ENCODE measurements around the gene LBP.

LBP gene

DNA sequence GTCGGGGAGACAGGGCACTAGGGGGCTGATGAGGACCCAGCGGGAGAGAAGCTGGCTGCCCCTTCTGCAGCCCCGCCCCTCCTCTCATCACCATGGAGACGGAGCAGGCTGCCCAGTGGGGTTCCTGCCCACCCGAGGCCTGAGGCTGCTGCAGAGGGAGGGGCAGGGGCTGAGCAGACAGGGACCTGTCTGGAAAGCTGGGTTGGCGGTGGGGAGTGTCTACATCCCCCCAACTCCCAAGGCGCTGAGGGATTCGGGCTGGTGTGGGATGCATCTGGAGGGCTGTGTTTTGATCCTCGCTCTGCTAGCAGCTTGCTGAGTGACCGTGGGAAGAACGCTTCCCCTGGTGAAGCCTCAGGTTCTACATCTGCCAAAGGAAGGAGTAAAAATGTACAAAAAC lies 43.5 kb upstream of the LBP start:
- Histone ChIP-seq H3F3A (ENCODE audit: insufficient read depth, low read length) (no peaks in the 10 kb centered on the region), H3K9me3 (replicated peaks; ENCODE audit: insufficient read depth, low read length) (no peaks in the 10 kb centered on the region), H3K27ac (ENCODE audit: low read length) (no peak overlapping the region), H3K4me3 (ENCODE audit: low read length) (no peak overlapping the region), H3K27me3 (replicated peaks; ENCODE audit: insufficient read depth, low read length) (no peaks in the 10 kb centered on the region), H3K9ac (ENCODE audit: low read length) (no peak overlapping the region), H3K4me2 (ENCODE audit: low read depth, low read length) (no peak overlapping the region), H3K79me2 (ENCODE audit: low read length) (no peaks in the 10 kb centered on the region), H4K20me1 (ENCODE audit: insufficient read depth, low read length) (no peaks in the 10 kb centered on the region), H3K36me3 (replicated peaks; ENCODE audit: insufficient read depth, low read length) (no peaks in the 10 kb centered on the region), H3K4me1 (ENCODE audit: low read length) (no peaks in the 10 kb centered on the region), H3K9me2 (replicated peaks; ENCODE audit: insufficient read depth, low read length) (no peaks in the 10 kb centered on the region), H2AFZ (ENCODE audit: low read length) (no peak overlapping the region)
- DNase-seq = no peak
- no peak for TF ChIP-seq EZH2phosphoT487 (IDR thresholded peaks at IDR 0.05; ENCODE audit: low read length)

DNA sequence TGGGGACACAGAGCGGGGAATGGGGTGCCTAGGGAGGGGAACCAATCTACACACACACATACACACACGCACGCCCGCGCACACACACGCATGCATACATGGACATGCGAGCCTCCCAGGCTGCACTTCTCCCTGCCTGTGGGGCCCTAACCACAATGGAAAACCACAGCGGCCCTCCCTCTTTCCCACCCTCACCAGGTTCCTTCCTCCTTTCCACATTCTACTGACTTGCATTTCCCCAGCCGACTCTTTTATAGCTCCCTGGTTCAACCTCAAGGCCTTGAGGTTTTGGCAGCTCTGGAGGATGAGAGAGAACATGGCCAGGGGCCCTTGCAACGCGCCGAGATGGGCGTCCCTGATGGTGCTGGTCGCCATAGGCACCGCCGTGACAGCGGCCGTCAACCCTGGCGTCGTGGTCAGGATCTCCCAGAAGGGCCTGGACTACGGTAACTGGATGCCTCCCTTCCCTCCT lies 42.3 kb upstream of the LBP start, which contains the start of gene BPI:
BPI (plus strand) TSS at position 249 of the 472 bp plus-strand sequence; CDS start at position 317, 68 bp downstream.
- H3K4me2 ChIP-seq (ENCODE audit: low read depth, low read length) = no peak within 1 kb of the TSS
- H3K9me3 ChIP-seq (replicated peaks; ENCODE audit: insufficient read depth, low read length) = no peaks in the 10 kb centered on the region
- H2AFZ ChIP-seq (ENCODE audit: low read length) = no peak within 1 kb of the TSS
- H3K4me3 ChIP-seq (ENCODE audit: low read length) = no peak within 1 kb of the TSS
- H3K27me3 ChIP-seq (replicated peaks; ENCODE audit: insufficient read depth, low read length) = no peaks in the 10 kb centered on the region
- no peaks in the 10 kb centered on the region for H4K20me1 ChIP-seq (ENCODE audit: insufficient read depth, low read length)
- no peaks in the 10 kb centered on the region for H3F3A ChIP-seq (ENCODE audit: insufficient read depth, low read length)
- H3K4me1 ChIP-seq (ENCODE audit: low read length) = no peaks in the 10 kb centered on the region
- H3K9ac ChIP-seq (ENCODE audit: low read length) = no peak within 1 kb of the TSS
- no peak within 1 kb of the TSS for H3K27ac ChIP-seq (ENCODE audit: low read length)
- DNase-seq = no peak
- no peaks in the 10 kb centered on the region for H3K36me3 ChIP-seq (replicated peaks; ENCODE audit: insufficient read depth, low read length)
- H3K9me2 ChIP-seq (replicated peaks; ENCODE audit: insufficient read depth, low read length) = no peaks in the 10 kb centered on the region
- no peaks in the 10 kb centered on the region for H3K79me2 ChIP-seq (ENCODE audit: low read length)
- TF ChIP-seq, protein P1, sequence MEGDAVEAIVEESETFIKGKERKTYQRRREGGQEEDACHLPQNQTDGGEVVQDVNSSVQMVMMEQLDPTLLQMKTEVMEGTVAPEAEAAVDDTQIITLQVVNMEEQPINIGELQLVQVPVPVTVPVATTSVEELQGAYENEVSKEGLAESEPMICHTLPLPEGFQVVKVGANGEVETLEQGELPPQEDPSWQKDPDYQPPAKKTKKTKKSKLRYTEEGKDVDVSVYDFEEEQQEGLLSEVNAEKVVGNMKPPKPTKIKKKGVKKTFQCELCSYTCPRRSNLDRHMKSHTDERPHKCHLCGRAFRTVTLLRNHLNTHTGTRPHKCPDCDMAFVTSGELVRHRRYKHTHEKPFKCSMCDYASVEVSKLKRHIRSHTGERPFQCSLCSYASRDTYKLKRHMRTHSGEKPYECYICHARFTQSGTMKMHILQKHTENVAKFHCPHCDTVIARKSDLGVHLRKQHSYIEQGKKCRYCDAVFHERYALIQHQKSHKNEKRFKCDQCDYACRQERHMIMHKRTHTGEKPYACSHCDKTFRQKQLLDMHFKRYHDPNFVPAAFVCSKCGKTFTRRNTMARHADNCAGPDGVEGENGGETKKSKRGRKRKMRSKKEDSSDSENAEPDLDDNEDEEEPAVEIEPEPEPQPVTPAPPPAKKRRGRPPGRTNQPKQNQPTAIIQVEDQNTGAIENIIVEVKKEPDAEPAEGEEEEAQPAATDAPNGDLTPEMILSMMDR (IDR thresholded peaks at IDR 0.05; ENCODE audit: low read length) = no peak
- TF ChIP-seq EZH2 (optimal IDR thresholded peaks at IDR 0.05; ENCODE audit: low read depth, low read length) = no peak
- no peak for TF ChIP-seq EZH2phosphoT487 (IDR thresholded peaks at IDR 0.05; ENCODE audit: low read length)

DNA sequence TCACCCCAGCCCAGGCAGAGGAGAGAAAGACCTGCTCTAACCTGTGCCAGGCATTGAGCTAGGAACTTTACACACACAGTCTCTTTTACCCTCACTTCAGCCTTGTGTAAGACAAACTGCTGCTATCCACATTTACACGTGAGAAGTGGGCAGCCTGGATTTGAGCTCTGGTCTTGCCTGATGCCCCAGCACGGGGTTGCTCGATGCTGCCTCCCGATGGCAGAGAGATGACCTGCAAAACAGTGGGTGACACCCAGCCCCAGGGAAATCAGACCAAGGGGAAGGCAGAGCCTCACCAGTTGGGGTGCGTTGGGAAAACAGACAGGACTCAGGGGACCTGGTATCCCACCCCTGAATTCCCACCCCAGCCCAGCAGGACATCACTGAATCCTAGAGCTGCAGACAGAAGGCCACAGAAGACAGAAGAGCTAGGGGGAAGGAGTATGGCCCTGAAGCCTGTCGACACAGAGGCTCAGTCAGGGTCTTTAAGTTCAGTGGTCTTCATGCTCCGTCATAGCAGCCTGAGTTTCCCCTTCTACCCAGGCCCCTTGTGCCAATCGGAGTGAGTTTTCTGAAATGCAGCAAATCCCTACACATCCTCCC lies 41.3 kb upstream of the LBP start:
- H3K27ac ChIP-seq (ENCODE audit: low read length) = no peak overlapping the region
- H3K4me1 ChIP-seq (ENCODE audit: low read length) = no peaks in the 10 kb centered on the region
- no peak overlapping the region for H3K4me2 ChIP-seq (ENCODE audit: low read depth, low read length)
- H3K9me3 ChIP-seq (replicated peaks; ENCODE audit: insufficient read depth, low read length) = no peaks in the 10 kb centered on the region
- H2AFZ ChIP-seq (ENCODE audit: low read length) = no peak overlapping the region
- no peaks in the 10 kb centered on the region for H3F3A ChIP-seq (ENCODE audit: insufficient read depth, low read length)
- TF ChIP-seq, protein P1 (IDR thresholded peaks at IDR 0.05; ENCODE audit: low read length) = peak; percentile 59
- no peak for TF ChIP-seq EZH2 (optimal IDR thresholded peaks at IDR 0.05; ENCODE audit: low read depth, low read length)
- H3K4me3 ChIP-seq (ENCODE audit: low read length) = no peak overlapping the region
- H3K27me3 ChIP-seq (replicated peaks; ENCODE audit: insufficient read depth, low read length) = no peaks in the 10 kb centered on the region
- peak; percentile 26 for DNase-seq
- H3K79me2 ChIP-seq (ENCODE audit: low read length) = no peaks in the 10 kb centered on the region
- no peak overlapping the region for H3K9ac ChIP-seq (ENCODE audit: low read length)
- H4K20me1 ChIP-seq (ENCODE audit: insufficient read depth, low read length) = no peaks in the 10 kb centered on the region
- no peaks in the 10 kb centered on the region for H3K36me3 ChIP-seq (replicated peaks; ENCODE audit: insufficient read depth, low read length)
- no peaks in the 10 kb centered on the region for H3K9me2 ChIP-seq (replicated peaks; ENCODE audit: insufficient read depth, low read length)

DNA sequence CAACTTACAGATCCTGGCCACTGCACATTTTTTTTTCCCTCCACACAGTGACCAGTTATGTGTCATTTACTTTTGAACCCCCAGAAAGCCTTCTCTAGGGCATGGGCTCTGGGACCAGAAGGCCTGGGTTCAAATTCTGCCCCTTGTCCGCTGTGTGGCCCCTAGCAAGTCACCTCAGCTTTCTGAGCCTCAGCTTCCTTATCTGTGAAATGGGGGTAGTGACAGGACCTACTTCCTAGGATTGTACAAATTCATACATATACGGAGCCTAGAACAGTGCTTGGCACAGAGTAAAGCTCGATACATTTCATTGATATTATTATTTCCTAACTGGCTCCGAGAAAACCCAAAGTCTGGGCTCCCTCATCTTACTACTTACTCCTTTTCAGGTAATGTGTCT lies 40.7 kb upstream of the LBP start:
- Histone ChIP-seq H3K9me2 (replicated peaks; ENCODE audit: insufficient read depth, low read length) (no peaks in the 10 kb centered on the region), H4K20me1 (ENCODE audit: insufficient read depth, low read length) (no peaks in the 10 kb centered on the region), H3K4me2 (ENCODE audit: low read depth, low read length) (no peak overlapping the region), H3K9ac (ENCODE audit: low read length) (no peak overlapping the region), H3K4me3 (ENCODE audit: low read length) (no peak overlapping the region), H2AFZ (ENCODE audit: low read length) (no peak overlapping the region), H3K79me2 (ENCODE audit: low read length) (no peaks in the 10 kb centered on the region), H3K36me3 (replicated peaks; ENCODE audit: insufficient read depth, low read length) (no peaks in the 10 kb centered on the region), H3K9me3 (replicated peaks; ENCODE audit: insufficient read depth, low read length) (no peaks in the 10 kb centered on the region), H3K27me3 (replicated peaks; ENCODE audit: insufficient read depth, low read length) (no peaks in the 10 kb centered on the region), H3K4me1 (ENCODE audit: low read length) (no peaks in the 10 kb centered on the region), H3K27ac (ENCODE audit: low read length) (no peak overlapping the region), H3F3A (ENCODE audit: insufficient read depth, low read length) (no peaks in the 10 kb centered on the region)
- TF ChIP-seq, protein P1 (IDR thresholded peaks at IDR 0.05; ENCODE audit: low read length) = no peak
- TF ChIP-seq EZH2 (optimal IDR thresholded peaks at IDR 0.05; ENCODE audit: low read depth, low read length) (no peak), EZH2phosphoT487 (IDR thresholded peaks at IDR 0.05; ENCODE audit: low read length) (no peak)
- DNase-seq = no peak

All from MM.1S (cell line).